ENCODE results near the gene PRR5.

PRR5 gene

DNA sequence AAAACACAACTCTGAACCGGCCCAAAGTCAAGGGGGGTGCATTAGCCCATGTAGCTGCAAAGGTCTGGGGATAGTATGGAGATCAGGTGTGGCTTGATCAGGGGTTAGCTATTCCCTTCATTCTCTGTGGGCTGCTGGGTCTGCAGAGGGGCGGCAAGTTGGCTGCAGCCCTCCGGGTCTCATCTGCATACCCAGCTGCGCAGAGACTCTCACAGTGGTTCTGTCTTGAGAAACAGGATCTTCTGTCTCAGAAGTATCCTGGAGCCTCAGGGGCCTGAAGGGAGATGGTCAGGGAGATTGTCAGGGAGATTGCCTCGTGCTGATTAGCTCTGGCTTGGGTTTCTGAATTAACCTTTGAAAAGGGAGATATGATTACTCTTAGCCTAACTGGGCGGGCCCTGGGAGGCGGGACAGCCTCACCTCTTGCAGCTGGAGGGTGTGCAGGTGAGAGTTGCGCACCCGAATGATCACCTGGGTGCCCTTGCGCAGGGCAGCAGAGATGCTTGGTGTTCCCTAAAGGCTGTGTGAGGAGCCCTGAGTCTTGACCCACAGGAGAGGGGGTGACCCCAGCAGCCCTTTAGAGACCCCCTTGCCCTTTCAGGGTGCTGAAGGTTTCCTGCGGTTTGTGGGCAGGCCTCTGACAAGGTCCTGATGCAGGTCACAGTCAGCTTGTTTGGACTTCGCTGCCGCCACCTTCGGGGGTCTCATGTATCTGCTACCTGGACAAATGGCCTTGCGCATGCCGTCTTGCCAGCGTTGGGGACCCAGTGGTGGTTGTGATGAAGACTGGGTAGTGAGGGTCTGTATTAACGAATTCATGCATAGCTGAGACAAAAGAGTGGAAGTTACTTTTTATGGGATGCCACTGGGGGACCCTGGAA lies 57.7 kb downstream of the PRR5 start:
- DNase-seq: no peak

DNA sequence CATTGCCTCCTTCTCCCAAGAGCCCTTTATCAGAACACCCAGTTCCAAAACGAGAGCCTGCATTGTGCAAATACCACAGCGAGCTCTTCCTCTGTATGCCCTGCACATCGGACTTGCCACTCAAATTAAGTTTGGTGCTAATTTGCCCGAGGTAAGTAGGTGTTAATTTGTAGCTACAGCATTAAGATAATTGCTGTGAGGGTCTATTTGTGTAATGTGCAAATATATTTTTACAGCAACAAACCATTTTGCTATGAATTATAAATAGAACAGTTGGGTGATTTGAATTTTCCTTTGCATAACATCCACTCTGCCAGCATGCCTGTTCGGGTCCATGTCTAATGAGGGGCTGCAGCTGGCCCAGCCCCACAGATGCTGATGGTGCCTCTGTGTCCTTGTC lies 58.5 kb downstream of the PRR5 start:
- DNase-seq: no peak

DNA sequence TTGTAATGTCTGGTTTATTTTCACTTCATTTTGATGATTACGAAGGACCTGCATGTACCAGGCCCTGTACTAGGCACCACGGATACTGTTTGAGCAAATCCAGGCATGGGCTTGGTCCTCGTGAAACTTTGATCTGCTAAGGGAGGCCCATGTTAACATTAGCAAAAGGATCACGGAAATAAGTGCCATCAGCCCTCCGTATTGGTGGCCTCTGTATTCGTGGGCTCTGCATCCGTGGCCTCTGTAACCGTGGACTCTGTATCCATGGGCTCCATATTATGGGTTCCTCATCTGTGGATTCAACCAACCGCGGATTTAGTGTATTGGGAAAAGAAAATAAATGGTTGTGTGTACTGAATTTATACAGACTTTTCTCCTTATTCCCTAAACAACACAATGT lies 59.0 kb downstream of the PRR5 start:
- no peak for DNase-seq

DNA sequence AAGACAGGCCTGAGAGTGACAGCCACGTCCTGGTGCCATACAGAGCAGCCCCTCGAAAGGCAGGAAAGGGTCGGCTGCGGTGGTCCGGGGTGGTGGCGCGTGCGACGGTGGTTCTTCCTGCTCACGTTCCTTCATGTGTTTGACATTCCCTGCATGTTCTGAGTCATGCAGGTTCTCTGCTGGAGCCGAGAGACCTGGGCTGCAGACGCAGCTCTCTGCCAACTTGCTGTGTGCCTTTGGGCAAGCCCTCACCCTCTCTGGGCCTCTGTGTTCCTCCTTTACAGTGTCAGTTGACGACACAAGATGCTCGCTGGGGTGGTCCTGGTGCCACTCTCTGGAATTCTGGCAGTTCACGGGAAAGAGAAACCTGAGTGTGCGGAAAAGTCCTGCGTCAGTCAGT lies 62.4 kb downstream of the PRR5 start:
- DNase-seq: no peak

DNA sequence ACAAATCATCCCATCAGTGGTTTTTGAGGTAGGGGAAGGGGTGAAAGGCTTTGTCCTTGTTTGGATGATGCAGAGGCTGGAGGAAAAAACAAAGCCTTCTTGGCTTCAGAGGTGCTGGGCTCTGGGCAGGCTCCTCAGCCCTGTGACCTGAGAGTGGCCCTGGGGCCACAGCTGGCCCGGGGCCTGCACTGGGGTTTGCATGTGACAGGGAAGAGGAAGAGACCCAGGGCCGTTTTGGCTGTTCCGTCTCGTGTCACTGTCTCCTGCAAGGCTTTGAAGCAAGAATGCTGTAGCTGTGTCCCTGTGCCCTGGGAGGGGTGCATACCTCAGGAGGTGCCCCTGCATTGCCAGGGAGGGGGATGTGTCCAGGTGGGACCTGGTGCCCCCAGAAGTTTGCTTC lies 63.0 kb downstream of the PRR5 start:
- DNase-seq: no peak

DNA sequence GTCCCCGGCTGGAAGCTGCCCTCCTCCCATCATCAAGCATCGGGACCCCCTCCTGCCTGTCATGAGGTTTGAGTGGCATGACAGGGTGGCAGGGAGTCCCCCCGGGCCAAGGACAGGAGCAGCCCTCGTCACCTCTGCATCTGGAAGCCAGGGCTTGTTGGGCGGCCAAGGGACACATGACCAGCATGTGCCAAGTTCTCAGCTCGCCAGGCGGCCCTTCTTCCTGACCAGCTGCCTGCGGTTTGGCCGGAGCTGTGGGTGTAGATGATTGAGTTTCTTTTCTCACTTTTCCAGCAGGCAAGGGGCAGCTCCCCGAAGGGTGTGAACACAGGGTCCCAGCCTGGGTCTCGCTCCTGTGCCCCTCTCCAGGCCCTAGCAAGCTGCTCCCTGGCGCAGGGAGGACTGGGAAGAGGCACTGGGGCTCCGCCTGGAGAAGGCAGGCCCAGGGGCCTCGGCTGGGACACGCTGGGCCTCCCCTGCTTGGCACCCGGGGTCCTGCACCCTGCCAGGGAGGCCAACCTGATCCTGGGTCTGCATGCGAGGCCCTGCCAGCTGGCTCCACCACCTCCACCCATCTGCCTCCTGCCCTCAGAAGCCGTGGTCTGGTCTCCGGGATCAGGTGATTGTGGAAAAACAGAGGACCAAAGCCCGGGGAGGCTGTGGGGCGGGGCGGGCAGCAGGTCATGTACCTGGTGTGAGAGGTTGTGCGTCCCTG lies 63.7 kb downstream of the PRR5 start:
- no peak for DNase-seq

DNA sequence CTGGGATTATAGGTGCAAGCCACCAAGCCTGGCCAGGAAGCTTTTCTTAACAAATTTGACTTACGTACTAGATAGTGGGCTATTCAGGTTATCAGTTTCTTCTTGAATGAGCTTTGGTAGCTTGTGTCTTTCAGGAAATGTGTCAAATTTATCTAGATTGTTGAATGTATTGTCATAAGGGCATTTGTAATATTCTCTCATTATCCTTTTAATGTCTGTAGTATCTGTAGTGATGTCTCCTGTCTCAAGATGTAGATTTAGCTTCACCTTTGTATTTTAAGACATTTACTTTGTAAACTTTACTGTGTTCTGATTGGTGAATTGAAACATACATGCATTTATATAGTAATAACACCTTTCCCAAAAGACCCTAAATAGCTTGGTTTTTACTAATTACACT lies 71.1 kb downstream of the PRR5 start:
- no peak for DNase-seq

DNA sequence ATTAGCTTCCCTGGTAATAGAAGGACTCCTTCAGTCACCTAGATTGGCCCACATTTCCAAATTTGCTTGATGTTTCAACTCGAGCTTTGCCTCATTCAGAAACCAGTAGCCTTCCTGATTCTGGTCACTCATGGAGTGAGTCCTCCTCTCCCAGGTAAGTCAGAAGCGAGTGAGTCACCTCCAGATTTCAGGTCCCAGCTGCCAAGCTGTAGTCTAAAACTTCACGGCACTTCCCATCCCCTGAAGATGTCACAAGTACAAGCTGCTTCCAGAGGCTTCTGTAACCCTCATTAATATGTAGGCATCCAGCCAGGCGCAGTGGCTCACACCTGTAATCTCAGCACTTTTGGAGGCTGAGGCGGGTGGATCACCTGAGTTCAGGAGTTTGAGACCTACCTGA lies 73.9 kb downstream of the PRR5 start:
- DNase-seq: no peak

DNA sequence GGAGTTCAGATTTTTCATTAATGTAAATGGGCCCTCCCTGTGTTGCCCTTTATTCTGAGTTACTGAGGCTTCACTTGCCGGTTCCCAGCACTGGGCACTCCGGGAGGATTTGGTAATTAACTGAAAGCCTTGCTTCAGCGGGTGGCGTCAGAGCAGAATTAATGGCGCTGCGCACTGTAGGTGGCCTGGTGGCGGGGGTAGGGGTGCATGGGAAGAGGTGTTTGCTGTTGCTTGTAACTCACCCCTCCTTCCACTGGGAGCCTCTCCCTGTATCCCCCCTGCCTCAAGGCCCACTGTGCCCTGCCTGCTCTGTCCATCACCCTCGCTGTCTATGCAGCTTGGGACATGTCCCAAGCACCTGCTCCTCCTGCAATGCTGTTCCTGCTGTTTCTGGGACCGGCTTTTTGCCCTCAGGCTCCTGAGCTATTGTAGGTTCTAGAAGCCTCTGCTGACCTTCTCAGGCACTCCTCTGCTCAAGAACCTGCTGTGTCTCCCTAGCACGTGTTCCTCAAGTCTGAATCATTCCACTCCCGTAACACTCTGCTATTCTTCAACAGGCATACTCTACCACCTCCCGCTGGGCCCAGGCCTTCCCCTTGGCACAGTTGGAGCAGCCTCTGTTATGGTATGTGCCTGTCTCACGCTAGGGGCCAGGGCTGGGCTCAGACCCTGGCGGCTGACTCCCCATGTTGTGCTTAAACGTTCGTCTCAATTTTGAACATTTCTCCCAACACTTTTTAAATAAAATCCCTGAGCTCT lies 74.8 kb downstream of the PRR5 start:
- no peak for DNase-seq

DNA sequence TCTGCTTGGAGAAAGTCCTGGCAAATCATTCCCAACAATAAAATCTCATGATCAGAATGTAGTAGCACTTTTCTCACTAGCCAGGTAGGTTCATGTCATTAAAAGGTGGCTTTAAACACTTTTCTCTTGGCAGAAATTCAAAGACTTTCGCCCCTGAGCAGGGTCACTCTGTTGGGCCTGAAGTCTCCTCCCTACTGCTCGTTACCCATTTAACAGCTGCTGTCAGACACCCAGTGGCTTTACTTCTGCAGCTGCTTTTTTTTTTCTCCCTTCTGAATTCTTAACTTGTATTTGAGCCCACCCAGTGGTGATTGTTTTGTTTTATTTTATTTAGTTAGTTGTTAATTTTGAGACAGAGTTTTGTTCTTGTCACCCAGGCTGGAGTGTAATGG lies 75.4 kb downstream of the PRR5 start:
- no peak for DNase-seq

DNA sequence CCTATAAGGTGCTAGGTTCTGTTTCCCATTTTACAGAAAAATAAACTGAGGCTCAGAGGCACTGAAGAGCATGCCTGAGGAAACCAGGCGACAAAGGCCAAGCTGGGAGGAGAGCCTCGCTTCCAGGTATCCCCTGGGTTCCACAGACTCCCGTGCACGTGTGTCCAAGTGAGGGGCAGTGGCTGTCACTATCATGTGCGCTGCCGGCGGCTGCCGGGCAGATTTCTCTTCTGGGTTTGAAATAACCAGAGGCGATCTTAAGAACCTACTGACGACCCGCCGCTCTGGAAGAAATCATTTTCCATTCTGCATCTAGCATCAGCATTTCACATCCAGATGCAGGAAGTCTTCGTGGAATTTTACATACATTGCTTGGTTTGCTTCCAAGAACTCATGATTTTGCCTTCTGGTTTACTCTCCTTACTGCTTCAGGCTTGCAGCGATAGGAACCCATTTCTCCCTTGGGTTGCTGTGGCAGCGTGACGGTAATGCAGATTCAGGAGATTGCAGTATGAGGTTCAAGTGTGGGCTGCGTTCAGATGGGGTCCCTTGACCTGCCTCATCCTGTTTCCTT lies 79.0 kb downstream of the PRR5 start:
- no peak for DNase-seq

DNA sequence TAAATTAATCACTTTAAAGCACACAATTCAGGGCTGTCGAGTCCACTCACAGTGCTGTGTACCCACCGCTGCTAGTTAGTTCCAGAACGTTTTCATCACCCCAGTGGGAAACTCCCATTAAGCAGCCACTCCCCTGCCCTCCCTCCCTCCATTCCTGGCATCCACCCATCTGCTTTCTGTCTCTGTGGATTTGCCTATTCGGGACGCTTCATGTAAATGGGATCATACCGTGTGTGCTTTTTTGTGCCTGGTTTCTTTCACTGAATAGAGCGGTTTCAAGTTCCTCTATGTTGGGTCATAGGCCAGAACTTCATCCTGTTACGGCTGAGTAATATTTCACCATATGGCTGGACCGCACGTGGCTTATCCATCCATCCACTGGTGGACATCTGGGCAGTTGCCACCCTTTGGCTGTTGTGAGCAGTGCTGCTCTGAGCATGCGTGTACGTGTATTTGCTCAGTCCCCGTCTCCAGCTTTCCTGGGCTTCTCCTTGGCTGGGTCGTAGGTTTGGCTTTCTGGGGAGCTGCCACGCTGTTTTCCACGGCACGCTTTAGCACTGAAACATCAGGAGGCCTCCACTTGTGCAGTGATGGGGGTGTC lies 80.5 kb downstream of the PRR5 start:
- DNase-seq: no peak

DNA sequence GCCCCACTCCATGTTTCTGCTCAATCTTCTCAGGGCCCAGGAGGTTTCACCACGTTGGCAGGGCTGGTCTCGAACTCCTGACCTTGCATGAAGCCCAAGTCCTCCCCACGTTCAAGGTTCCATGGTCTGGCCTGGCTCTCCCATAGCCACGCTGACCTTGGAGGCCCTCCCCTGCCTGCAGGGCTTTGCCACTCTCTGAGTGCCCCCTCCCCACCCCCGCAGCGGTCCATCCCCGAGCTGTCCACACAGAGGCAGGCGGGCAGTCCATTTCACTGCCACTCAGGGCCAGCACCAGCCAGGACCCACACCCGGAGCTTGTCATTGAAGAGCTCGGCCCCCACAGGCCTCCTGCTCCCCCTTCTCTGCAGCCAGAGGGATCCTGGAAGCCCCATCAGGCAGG lies 81.1 kb downstream of the PRR5 start:
- DNase-seq: no peak

DNA sequence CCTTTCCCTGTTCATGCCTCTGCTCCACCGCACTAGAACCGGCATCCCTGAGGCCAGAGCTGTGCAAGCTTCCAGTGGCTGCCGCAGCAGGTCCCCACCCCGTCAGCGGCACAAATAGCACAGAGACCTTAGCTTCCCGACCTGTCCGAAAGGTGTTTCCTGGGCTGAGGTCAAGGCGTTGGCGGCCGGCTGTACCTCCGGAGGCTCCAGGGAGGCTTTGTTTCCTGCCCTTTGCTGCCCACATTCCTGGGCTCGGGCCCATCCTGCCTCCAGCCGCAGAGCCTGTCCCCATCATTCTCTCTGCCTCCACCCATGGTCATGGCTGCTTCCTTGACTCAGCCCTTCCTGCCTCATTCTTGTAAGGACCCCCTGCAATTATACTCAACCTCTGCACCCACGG lies 81.6 kb downstream of the PRR5 start:
- DNase-seq: no peak

DNA sequence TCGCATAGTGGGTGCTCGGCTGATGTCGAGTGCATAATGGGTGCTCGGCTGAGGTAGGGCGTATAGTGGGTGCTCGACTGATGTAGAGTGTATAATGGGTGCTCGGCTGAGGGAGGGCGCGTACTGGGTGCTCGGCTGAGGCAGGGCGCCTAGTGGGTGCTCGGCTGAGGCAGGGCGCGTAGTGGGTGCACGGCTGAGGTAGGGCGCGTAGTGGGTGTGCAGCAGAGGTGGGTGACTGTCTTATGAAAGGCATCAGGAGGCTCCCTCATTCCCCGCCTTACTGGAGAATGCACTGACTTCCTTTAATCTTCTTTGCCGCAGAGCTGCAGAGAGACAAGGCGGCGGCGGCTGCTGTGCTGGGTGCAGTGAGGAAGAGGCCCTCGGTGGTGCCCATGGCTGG lies 84.1 kb downstream of the PRR5 start:
- DNase-seq: no peak

DNA sequence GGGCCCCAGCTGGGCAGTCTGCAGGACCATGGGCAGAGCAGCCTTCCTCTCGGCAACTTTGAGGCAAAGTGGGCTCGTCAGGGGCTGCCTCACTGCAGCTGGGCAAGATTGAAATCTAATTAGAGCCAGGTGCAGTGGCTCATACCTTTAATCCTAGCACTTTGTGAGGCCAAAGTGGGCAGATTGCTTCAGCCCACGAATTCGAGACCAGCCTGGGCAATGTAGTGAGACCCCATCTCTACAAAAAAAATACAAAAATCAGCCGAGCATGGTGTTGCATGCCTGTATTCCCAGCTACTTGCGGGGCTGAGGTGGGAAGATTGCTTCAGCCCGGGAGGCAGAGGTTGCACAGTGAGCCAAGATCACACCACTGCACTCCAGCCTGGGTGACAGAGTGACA lies 84.6 kb downstream of the PRR5 start:
- no peak for DNase-seq

Data from GDM1 (cell line).